ENCODE results near the gene OR4A16. TPM values are rescaled to one million over a fixed set of nuclear protein-coding genes. Genes with fewer than 3 reads are reported as not detected.

OR4A16 gene
- polyA plus RNA-seq, 1 experiment, result not detected

GRCh38 chr11:55367674-55368073, 24.7 kb downstream of the OR4A16 start, which contains the start of gene OR4A15:
OR4A15 (plus strand) TSS chr11:55367974; CDS start chr11:55367974, 0 bp downstream.
- DNase-seq (ENCODE audit: low read depth), result no peak
- H3K36me3 ChIP-seq (ENCODE audit: control insufficient read depth, insufficient read depth, low read length), result no peaks in the 10 kb centered on the region
- H3K4me3 ChIP-seq (ENCODE audit: low read depth, low read length), result no peak within 1 kb of the TSS
- POLR2A ChIA-PET, result no interaction called here
- CTCF ChIA-PET, result no interaction called here
- no peaks in the 10 kb centered on the region for H3K27me3 ChIP-seq (ENCODE audit: control insufficient read depth, insufficient read depth, low read length)
- TF ChIP-seq CTCF (IDR thresholded peaks at IDR 0.05; ENCODE audit: insufficient read depth, low read depth, low read length), result no peak

Other genes with a start within 250 kb of the OR4A16 start
- not detected in 2 replicates for gene TRIM48, start 81.0 kb upstream of the OR4A16 start, polyA plus RNA-seq (2011; rRNA removed)
- not detected in 2 replicates for gene OR4A15, start 24.8 kb downstream of the OR4A16 start, polyA plus RNA-seq (2011; rRNA removed)
- not detected in 2 replicates for gene OR4C15, start 211.3 kb downstream of the OR4A16 start, polyA plus RNA-seq (2011; rRNA removed)
- gene OR4C16, start 228.9 kb downstream of the OR4A16 start, polyA plus RNA-seq (2011; rRNA removed), result not detected in 2 replicates

Measured in BJ (cell line).